NB4 (cell line): ENCODE results near the gene FSTL4.

Experiments
- MYC ChIP-seq: IDR thresholded peaks from 2 replicates; pipeline ENCODE4 v1.6.1; 2011; ENCODE audit warnings: low read depth, low read length
- POLR2A ChIP-seq: IDR thresholded peaks from 2 replicates; pipeline ENCODE4 v1.6.1; 2011; ENCODE audit warnings: mild to moderate bottlenecking; ENCODE audit not compliant: insufficient read length; ENCODE audit errors: extremely low read depth
- TF ChIP-seq, protein P1 (sequence below): IDR thresholded peaks from one replicate; pipeline ENCODE4 v1.5.1; 2012; ENCODE audit warnings: low read depth, low read length
- TF ChIP-seq, protein P2 (sequence below): IDR thresholded peaks from 2 replicates; pipeline ENCODE4 v1.6.1; 2011; ENCODE audit warnings: low read depth, low read length

DNA sequence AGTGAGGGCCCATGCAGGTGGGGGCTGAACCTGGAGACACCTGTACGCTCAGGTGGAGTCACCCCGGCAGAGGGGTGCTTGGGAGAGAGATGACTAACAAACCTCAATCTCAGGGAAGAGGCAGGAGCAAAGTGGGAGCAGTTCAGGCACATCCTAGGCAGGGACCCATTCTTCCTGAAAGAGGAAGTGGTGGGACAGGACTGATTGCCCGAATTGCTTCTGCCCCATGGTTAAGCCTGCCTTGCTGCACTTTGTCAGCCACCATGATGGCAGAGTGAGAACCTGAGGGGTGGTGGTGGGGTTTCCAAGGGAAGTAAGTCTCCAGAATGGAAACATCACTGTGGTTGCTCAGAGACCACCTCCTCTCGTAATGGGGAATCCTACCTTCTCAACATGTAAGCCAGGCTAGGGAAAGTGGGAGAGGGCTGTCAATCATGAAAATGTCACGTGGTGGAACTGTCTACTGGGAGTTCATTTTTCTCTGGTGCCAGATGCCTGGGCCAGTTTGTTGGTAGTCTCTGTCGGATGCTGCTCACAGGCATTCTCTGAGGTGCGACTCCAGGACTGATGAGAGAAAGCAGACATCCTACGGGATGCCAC lies 410.2 kb downstream of the FSTL4 start:
- TF ChIP-seq, protein P1, sequence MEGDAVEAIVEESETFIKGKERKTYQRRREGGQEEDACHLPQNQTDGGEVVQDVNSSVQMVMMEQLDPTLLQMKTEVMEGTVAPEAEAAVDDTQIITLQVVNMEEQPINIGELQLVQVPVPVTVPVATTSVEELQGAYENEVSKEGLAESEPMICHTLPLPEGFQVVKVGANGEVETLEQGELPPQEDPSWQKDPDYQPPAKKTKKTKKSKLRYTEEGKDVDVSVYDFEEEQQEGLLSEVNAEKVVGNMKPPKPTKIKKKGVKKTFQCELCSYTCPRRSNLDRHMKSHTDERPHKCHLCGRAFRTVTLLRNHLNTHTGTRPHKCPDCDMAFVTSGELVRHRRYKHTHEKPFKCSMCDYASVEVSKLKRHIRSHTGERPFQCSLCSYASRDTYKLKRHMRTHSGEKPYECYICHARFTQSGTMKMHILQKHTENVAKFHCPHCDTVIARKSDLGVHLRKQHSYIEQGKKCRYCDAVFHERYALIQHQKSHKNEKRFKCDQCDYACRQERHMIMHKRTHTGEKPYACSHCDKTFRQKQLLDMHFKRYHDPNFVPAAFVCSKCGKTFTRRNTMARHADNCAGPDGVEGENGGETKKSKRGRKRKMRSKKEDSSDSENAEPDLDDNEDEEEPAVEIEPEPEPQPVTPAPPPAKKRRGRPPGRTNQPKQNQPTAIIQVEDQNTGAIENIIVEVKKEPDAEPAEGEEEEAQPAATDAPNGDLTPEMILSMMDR, result no peak
- TF ChIP-seq POLR2A (no peak), MYC (no peak)
- TF ChIP-seq, protein P2, sequence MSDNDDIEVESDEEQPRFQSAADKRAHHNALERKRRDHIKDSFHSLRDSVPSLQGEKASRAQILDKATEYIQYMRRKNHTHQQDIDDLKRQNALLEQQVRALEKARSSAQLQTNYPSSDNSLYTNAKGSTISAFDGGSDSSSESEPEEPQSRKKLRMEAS, result no peak
